Measurements from ENCODE around the gene AKR1A1.

DNA sequence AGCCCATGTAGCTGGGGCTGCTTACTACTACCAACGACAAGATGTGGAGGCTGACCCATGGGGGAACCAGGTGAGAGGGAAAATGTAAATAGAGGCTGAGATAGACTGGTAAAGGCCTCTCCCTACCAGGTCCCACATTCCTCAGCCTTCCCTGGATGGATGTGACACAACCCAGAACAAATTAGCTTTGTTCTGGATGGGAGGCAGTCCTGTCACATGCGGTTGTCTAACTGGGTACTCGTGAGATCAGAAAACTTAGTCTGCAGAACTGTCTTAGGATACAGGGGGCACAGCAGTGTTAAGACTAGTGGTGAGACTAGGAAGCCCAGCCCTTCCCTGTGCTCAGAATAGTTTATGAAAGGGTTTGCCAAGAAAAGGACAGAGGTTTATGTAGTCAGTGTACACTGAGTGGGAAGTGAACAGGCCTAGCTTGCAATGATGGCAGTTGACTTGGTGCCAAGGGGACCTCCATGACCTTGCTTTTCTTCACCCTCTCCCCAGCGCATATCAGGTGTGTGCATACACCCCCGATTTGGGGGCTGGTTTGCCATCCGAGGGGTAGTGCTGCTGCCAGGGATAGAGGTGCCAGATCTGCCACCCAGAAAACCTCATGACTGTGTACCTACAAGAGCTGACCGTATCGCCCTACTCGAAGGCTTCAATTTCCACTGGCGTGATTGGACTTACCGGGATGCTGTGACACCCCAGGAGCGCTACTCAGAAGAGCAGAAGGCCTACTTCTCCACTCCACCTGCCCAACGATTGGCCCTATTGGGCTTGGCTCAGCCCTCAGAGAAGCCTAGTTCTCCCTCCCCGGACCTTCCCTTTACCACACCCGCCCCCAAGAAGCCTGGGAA is 42.1 kb upstream of the AKR1A1 start:
- TF ChIP-seq, protein P1, sequence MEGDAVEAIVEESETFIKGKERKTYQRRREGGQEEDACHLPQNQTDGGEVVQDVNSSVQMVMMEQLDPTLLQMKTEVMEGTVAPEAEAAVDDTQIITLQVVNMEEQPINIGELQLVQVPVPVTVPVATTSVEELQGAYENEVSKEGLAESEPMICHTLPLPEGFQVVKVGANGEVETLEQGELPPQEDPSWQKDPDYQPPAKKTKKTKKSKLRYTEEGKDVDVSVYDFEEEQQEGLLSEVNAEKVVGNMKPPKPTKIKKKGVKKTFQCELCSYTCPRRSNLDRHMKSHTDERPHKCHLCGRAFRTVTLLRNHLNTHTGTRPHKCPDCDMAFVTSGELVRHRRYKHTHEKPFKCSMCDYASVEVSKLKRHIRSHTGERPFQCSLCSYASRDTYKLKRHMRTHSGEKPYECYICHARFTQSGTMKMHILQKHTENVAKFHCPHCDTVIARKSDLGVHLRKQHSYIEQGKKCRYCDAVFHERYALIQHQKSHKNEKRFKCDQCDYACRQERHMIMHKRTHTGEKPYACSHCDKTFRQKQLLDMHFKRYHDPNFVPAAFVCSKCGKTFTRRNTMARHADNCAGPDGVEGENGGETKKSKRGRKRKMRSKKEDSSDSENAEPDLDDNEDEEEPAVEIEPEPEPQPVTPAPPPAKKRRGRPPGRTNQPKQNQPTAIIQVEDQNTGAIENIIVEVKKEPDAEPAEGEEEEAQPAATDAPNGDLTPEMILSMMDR (conservative IDR thresholded peaks at IDR 0.05), result no peak; the same call in 1 of the 2 replicates
- TF ChIP-seq ZFX (IDR thresholded peaks at IDR 0.05), result no peak
